H9 (cell line): ENCODE measurements around the gene NCKAP5. TPM values are rescaled to one million over a fixed set of nuclear protein-coding genes. Genes with fewer than 3 reads are reported as not detected.

Experiments
- DNase-seq: peaks from one replicate; pipeline ENCODE4 v3.0.0-alpha.2; 2017
- H2AFZ ChIP-seq: one replicate; pipeline ENCODE4 v1.6.1; 2013; ENCODE audit warnings: mild to moderate bottlenecking, low read length, control low read depth, moderate library complexity
- H2AK5ac ChIP-seq: 2 replicates; pipeline ENCODE4 v1.6.1; 2013; ENCODE audit warnings: low read length, control low read depth, mixed read lengths; ENCODE audit not compliant: insufficient read length
- H2BK120ac ChIP-seq: one replicate; pipeline ENCODE4 v1.6.1; 2013; ENCODE audit warnings: low read depth, mild to moderate bottlenecking, low read length, control low read depth, inconsistent platforms; ENCODE audit not compliant: poor library complexity, severe bottlenecking
- H2BK12ac ChIP-seq: 2 replicates; pipeline ENCODE4 v1.6.1; 2013; ENCODE audit warnings: low read length, control low read depth, mixed read lengths, low read depth; ENCODE audit not compliant: insufficient read length
- H2BK15ac ChIP-seq: 2 replicates; pipeline ENCODE4 v1.6.1; 2013; ENCODE audit warnings: low read depth, low read length, control low read depth
- H2BK20ac ChIP-seq: one replicate; pipeline ENCODE4 v1.6.1; 2013; ENCODE audit warnings: low read depth, mild to moderate bottlenecking, low read length, control low read depth, inconsistent platforms; ENCODE audit not compliant: poor library complexity, severe bottlenecking
- H2BK5ac ChIP-seq: 2 replicates; pipeline ENCODE4 v1.6.1; 2013; ENCODE audit warnings: low read length, control low read depth, mixed read lengths; ENCODE audit not compliant: insufficient read length
- H3K14ac ChIP-seq: 2 replicates; pipeline ENCODE4 v1.6.1; 2013; ENCODE audit warnings: low read length, control low read depth; ENCODE audit not compliant: insufficient read depth
- H3K18ac ChIP-seq: 2 replicates; pipeline ENCODE4 v1.6.1; 2013; ENCODE audit warnings: low read depth, mild to moderate bottlenecking, mixed read lengths, low read length, control low read depth; ENCODE audit not compliant: insufficient read length
- H3K23ac ChIP-seq: 2 replicates; pipeline ENCODE4 v1.6.1; 2013; ENCODE audit warnings: low read length, control low read depth, mixed read lengths, low read depth; ENCODE audit not compliant: insufficient read length
- H3K23me2 ChIP-seq: 2 replicates; pipeline ENCODE4 v1.6.1; 2013; ENCODE audit warnings: low read depth, mild to moderate bottlenecking, mixed read lengths, low read length, control low read depth; ENCODE audit not compliant: insufficient read length, poor library complexity, severe bottlenecking
- H3K27ac ChIP-seq: 2 replicates; pipeline ENCODE4 v1.5.1; 2013; ENCODE audit warnings: low read length, control low read depth, mixed read lengths, low read depth; ENCODE audit not compliant: insufficient read length
- H3K27me3 ChIP-seq: 2 replicates; pipeline ENCODE4 v1.6.1; 2013; ENCODE audit warnings: low read length, control low read depth, inconsistent platforms; ENCODE audit not compliant: insufficient read depth
- H3K4ac ChIP-seq: 2 replicates; pipeline ENCODE4 v1.6.1; 2013; ENCODE audit warnings: low read depth, mild to moderate bottlenecking, control low read depth, inconsistent platforms, low read length, moderate library complexity
- H3K4me1 ChIP-seq: 2 replicates; pipeline ENCODE4 v1.6.1; 2013; ENCODE audit warnings: low read length, control low read depth, inconsistent platforms; ENCODE audit not compliant: insufficient read depth
- H3K4me2 ChIP-seq: 2 replicates; pipeline ENCODE4 v1.6.1; 2013; ENCODE audit warnings: low read length, control low read depth, mixed read lengths; ENCODE audit not compliant: insufficient read length, insufficient read depth
- H3K56ac ChIP-seq: 2 replicates; pipeline ENCODE4 v1.6.1; 2013; ENCODE audit warnings: low read depth, mild to moderate bottlenecking, mixed read lengths, low read length, control low read depth; ENCODE audit not compliant: insufficient read length
- H3K79me1 ChIP-seq: 2 replicates; pipeline ENCODE4 v1.6.1; 2013; ENCODE audit warnings: low read depth, mild to moderate bottlenecking, moderate library complexity, low read length, control low read depth, inconsistent platforms; ENCODE audit not compliant: insufficient read depth, poor library complexity, severe bottlenecking
- H3K79me2 ChIP-seq: 2 replicates; pipeline ENCODE4 v1.6.1; 2013; ENCODE audit warnings: low read length, control low read depth, inconsistent platforms; ENCODE audit not compliant: insufficient read depth
- H3K9ac ChIP-seq: 2 replicates; pipeline ENCODE4 v1.6.1; 2013; ENCODE audit warnings: low read length, control low read depth, mixed read lengths; ENCODE audit not compliant: insufficient read length; ENCODE audit errors: extremely low read depth
- H3K9me3 ChIP-seq: one replicate; pipeline ENCODE4 v1.6.1; 2013; ENCODE audit warnings: low read depth, low read length, inconsistent platforms; ENCODE audit not compliant: control insufficient read depth
- H3T11ph ChIP-seq: one replicate; pipeline ENCODE4 v1.6.1; 2013; ENCODE audit warnings: mild to moderate bottlenecking, low read length, control low read depth, inconsistent platforms
- H4K20me1 ChIP-seq: one replicate; pipeline ENCODE4 v1.6.1; 2013; ENCODE audit not compliant: control insufficient read depth, insufficient read length, insufficient read depth
- H4K5ac ChIP-seq: 2 replicates; pipeline ENCODE4 v1.6.1; 2013; ENCODE audit warnings: low read depth, mild to moderate bottlenecking, mixed read lengths, low read length, control low read depth; ENCODE audit not compliant: insufficient read length
- H4K8ac ChIP-seq: replicated peaks from 2 replicates; pipeline ENCODE4 v1.6.1; 2013; ENCODE audit warnings: low read length, control low read depth, mixed read lengths, low read depth; ENCODE audit not compliant: insufficient read length
- H4K91ac ChIP-seq: 2 replicates; pipeline ENCODE4 v1.6.1; 2013; ENCODE audit warnings: low read depth, mild to moderate bottlenecking, moderate library complexity, mixed read lengths, low read length, control low read depth; ENCODE audit not compliant: insufficient read length
- H3K27ac Mint-ChIP-seq, 3 experiments: 2 replicates in 2 of 3; 3 replicates in 1 of 3; pipeline ENCODE4 v1.8.0; 2020 to 2021; ENCODE audit warnings: mixed read lengths in 3 of 3, mild to moderate bottlenecking in 1 of 3, moderate library complexity in 1 of 3
- H3K27me3 Mint-ChIP-seq: 2 replicates; pipeline ENCODE4 v1.8.0; 2021; ENCODE audit warnings: low read depth, mild to moderate bottlenecking, moderate library complexity, mixed read lengths
- H3K36me3 Mint-ChIP-seq, 3 experiments: 2 replicates in 2 of 3; 3 replicates in 1 of 3; pipeline ENCODE4 v1.8.0; 2020 to 2021; ENCODE audit warnings: low read depth in 3 of 3, mixed read lengths in 3 of 3; ENCODE audit not compliant: insufficient read depth in 1 of 3
- H3K4me1 Mint-ChIP-seq, 2 experiments: 2 replicates each; pipeline ENCODE4 v1.8.0; 2020; ENCODE audit warnings: mixed read lengths in 2 of 2
- H3K4me3 Mint-ChIP-seq, 2 experiments: 2 replicates in 1 of 2; 3 replicates in 1 of 2; pipeline ENCODE4 v1.8.0; 2020 to 2021; ENCODE audit warnings: mild to moderate bottlenecking in 2 of 2, mixed read lengths in 2 of 2, moderate library complexity in 1 of 2
- H3K9me3 Mint-ChIP-seq, 2 experiments: 2 replicates in 1 of 2; 3 replicates in 1 of 2; pipeline ENCODE4 v1.8.0; 2020; ENCODE audit warnings: mild to moderate bottlenecking in 2 of 2, mixed read lengths in 2 of 2, moderate library complexity in 1 of 2
- total RNA-seq: library from RNA; stranded (reverse); gene quantifications from 2 replicates; pipeline ENCODE4 v1.2.1, GENCODE V29; 2021
- TF ChIP-seq, protein P1 (sequence below): fragments of 200-600 bp; sonication (generic); conservative IDR thresholded peaks from 3 replicates; pipeline ENCODE4 v1.8.0; 2021; ENCODE audit warnings: antibody characterized with exemption, mild to moderate bottlenecking

Gene NCKAP5
- total RNA-seq, 1 experiment from 2014 or later: 0.26 TPM

GRCh38 chr2:133377021-133377481 is 191.2 kb downstream of the NCKAP5 start:
- no peak for DNase-seq
- Histone ChIP-seq H2AFZ (no peak overlapping the region), H3K14ac (no peak overlapping the region), H3T11ph (no peak overlapping the region), H3K9me3 (no peaks in the 10 kb centered on the region), H3K4ac (no peak overlapping the region), H2BK20ac (no peak overlapping the region), H3K23me2 (no peaks in the 10 kb centered on the region), H2AK5ac (no peak overlapping the region), H2BK12ac (no peak overlapping the region), H3K27ac (no peak overlapping the region), H4K8ac (no peak overlapping the region), H3K9ac (no peak overlapping the region), H3K79me1 (no peaks in the 10 kb centered on the region), H3K4me1 (peaks cover 4% of the 10 kb centered on the region; the same call in 1 of the 2 replicates), H4K20me1 (no peaks in the 10 kb centered on the region), H4K5ac (no peak overlapping the region), H4K91ac (no peak overlapping the region), H3K18ac (no peak overlapping the region), H3K4me2 (no peak overlapping the region), H2BK5ac (no peak overlapping the region), H3K27me3 (no peaks in the 10 kb centered on the region), H3K23ac (no peak overlapping the region), H3K56ac (no peak overlapping the region), H2BK15ac (no peak overlapping the region), H3K79me2 (no peaks in the 10 kb centered on the region), H2BK120ac (no peak overlapping the region)
- no peak overlapping the region for H3K27ac Mint-ChIP-seq
- no peak overlapping the region for H3K4me3 Mint-ChIP-seq
- no peaks in the 10 kb centered on the region; a peak in 3 of 5 replicates for H3K9me3 Mint-ChIP-seq
- TF ChIP-seq, protein P1, sequence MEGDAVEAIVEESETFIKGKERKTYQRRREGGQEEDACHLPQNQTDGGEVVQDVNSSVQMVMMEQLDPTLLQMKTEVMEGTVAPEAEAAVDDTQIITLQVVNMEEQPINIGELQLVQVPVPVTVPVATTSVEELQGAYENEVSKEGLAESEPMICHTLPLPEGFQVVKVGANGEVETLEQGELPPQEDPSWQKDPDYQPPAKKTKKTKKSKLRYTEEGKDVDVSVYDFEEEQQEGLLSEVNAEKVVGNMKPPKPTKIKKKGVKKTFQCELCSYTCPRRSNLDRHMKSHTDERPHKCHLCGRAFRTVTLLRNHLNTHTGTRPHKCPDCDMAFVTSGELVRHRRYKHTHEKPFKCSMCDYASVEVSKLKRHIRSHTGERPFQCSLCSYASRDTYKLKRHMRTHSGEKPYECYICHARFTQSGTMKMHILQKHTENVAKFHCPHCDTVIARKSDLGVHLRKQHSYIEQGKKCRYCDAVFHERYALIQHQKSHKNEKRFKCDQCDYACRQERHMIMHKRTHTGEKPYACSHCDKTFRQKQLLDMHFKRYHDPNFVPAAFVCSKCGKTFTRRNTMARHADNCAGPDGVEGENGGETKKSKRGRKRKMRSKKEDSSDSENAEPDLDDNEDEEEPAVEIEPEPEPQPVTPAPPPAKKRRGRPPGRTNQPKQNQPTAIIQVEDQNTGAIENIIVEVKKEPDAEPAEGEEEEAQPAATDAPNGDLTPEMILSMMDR: no peak
- no peaks in the 10 kb centered on the region for H3K36me3 Mint-ChIP-seq
- peaks cover 7 to 11% of the 10 kb centered on the region in 2 experiments for H3K4me1 Mint-ChIP-seq
- no peaks in the 10 kb centered on the region for H3K27me3 Mint-ChIP-seq
